BE2C (cell line): ENCODE data around the gene HDGFL2.

Source experiments
- DNase-seq: peaks from one replicate; pipeline ENCODE4 v3.0.0-alpha.2; 2020
- H3K27me3 ChIP-seq: fragments of 250-450 bp; sonication (Bioruptor Pico); 2 replicates; pipeline ENCODE4 v1.5.1; 2020; ENCODE audit warnings: mild to moderate bottlenecking
- H3K36me3 ChIP-seq: fragments of 250-450 bp; sonication (Bioruptor Pico); 2 replicates; pipeline ENCODE4 v1.5.1; 2020; ENCODE audit warnings: mild to moderate bottlenecking
- H3K4me1 ChIP-seq: fragments of 250-450 bp; sonication (Bioruptor Pico); 2 replicates; pipeline ENCODE4 v1.5.1; 2020
- H3K4me3 ChIP-seq: 2 replicates; pipeline ENCODE4 v1.5.1; 2011; ENCODE audit warnings: low read depth, low read length
- H3K9me3 ChIP-seq: fragments of 250-450 bp; sonication (Bioruptor Pico); 2 replicates; pipeline ENCODE4 v1.5.1; 2020
- CTCF ChIP-seq: IDR thresholded peaks from 2 replicates; pipeline ENCODE4 v1.5.1; 2012; ENCODE audit warnings: mild to moderate bottlenecking, low read depth, low read length

HDGFL2 gene

GRCh38 chr19:4493929-4494690 lies 22.0 kb downstream of the HDGFL2 start:
- H3K4me1 ChIP-seq = no peaks in the 10 kb centered on the region
- no peaks in the 10 kb centered on the region for H3K27me3 ChIP-seq
- peaks cover 76% of the 10 kb centered on the region for H3K36me3 ChIP-seq
- no peak for DNase-seq
- no peak for TF ChIP-seq CTCF
- H3K9me3 ChIP-seq = peaks cover 6% of the 10 kb centered on the region; the same call in 1 of the 2 replicates
- no peak overlapping the region for H3K4me3 ChIP-seq

GRCh38 chr19:4494691-4495064 lies 22.6 kb downstream of the HDGFL2 start:
- no peak for TF ChIP-seq CTCF
- H3K4me3 ChIP-seq = no peak overlapping the region
- DNase-seq = no peak
- peaks cover 70% of the 10 kb centered on the region for H3K36me3 ChIP-seq
- peaks cover 6% of the 10 kb centered on the region; the same call in 1 of the 2 replicates for H3K9me3 ChIP-seq
- H3K27me3 ChIP-seq = no peaks in the 10 kb centered on the region
- no peaks in the 10 kb centered on the region for H3K4me1 ChIP-seq

- Histone ChIP-seq H3K9me3 (peaks cover 6% of the 10 kb centered on the region; the same call in 1 of the 2 replicates), H3K4me1 (no peaks in the 10 kb centered on the region), H3K4me3 (no peak overlapping the region), H3K36me3 (peaks cover 64% of the 10 kb centered on the region), H3K27me3 (no peaks in the 10 kb centered on the region)
- TF ChIP-seq CTCF = no peak
- no peak for DNase-seq
These were observed 23.4 kb downstream of the HDGFL2 start for GRCh38 chr19:4495471-4495870.

- no peak for TF ChIP-seq CTCF
- Histone ChIP-seq H3K36me3 (peaks cover 68% of the 10 kb centered on the region), H3K27me3 (no peaks in the 10 kb centered on the region), H3K4me3 (no peak overlapping the region), H3K9me3 (peaks cover 6% of the 10 kb centered on the region; the same call in 1 of the 2 replicates), H3K4me1 (no peaks in the 10 kb centered on the region)
- no peak for DNase-seq
These were observed 24.2 kb downstream of the HDGFL2 start for GRCh38 chr19:4496304-4496703.

- TF ChIP-seq CTCF = no peak
- Histone ChIP-seq H3K4me3 (no peak overlapping the region), H3K27me3 (no peaks in the 10 kb centered on the region), H3K9me3 (no peaks in the 10 kb centered on the region), H3K4me1 (no peaks in the 10 kb centered on the region), H3K36me3 (peaks cover 62% of the 10 kb centered on the region)
- no peak for DNase-seq
These were observed 25.8 kb downstream of the HDGFL2 start for GRCh38 chr19:4497770-4498389.

GRCh38 chr19:4498694-4499093 lies 26.6 kb downstream of the HDGFL2 start:
- DNase-seq = no peak
- Histone ChIP-seq H3K4me3 (no peak overlapping the region), H3K4me1 (no peaks in the 10 kb centered on the region), H3K27me3 (no peaks in the 10 kb centered on the region), H3K9me3 (no peaks in the 10 kb centered on the region), H3K36me3 (peaks cover 54% of the 10 kb centered on the region)
- TF ChIP-seq CTCF = no peak
